Activated B cell treated with CpG ODN at 0.5 μM for 24 hours (primary cell): ENCODE results near the gene WDTC1. TPM values are rescaled to one million over a fixed set of nuclear protein-coding genes. Genes with fewer than 3 reads are reported as not detected.

Experiments used
- ATAC-seq: fragments of 200-7000 bp; cut with Tn5 transposase; one replicate; pipeline ENCODE4 v1.10.0; 2021; ENCODE audit warnings: low read depth, mild to moderate bottlenecking, moderate library complexity
- CTCF ChIA-PET: fragments of 350-600 bp; sonication (Branson Sonifier 250); formaldehyde crosslinking; loops from one replicate; lab custom pipeline; 2021; ENCODE audit warnings: antibody characterized with exemption; lab: Charles Lee
- POLR2A ChIA-PET: fragments of 350-600 bp; sonication (Branson Sonifier 250); formaldehyde crosslinking; loops from one replicate; lab custom pipeline; 2021; ENCODE audit warnings: antibody characterized with exemption; lab: Charles Lee
- DNase-seq: peaks from one replicate; pipeline ENCODE4 v3.0.0; 2022
- H3K27ac Mint-ChIP-seq: one replicate; pipeline ENCODE4 v1.8.0; 2020; ENCODE audit warnings: mixed read lengths
- H3K27me3 Mint-ChIP-seq: one replicate; pipeline ENCODE4 v1.8.0; 2021; ENCODE audit warnings: mixed read lengths
- H3K36me3 Mint-ChIP-seq: one replicate; pipeline ENCODE4 v1.8.0; 2021; ENCODE audit warnings: low read depth, mixed read lengths
- H3K4me1 Mint-ChIP-seq: one replicate; pipeline ENCODE4 v1.8.0; 2021; ENCODE audit warnings: mixed read lengths
- H3K4me3 Mint-ChIP-seq: one replicate; pipeline ENCODE4 v1.8.0; 2020; ENCODE audit warnings: mild to moderate bottlenecking, mixed read lengths
- H3K9me3 Mint-ChIP-seq: one replicate; pipeline ENCODE4 v1.8.0; 2020; ENCODE audit warnings: mixed read lengths
- CTCF ChIP-seq: fragments of 200-600 bp; IDR thresholded peaks from one replicate; pipeline ENCODE4 v1.8.0; 2022; ENCODE audit warnings: antibody characterized with exemption, mild to moderate bottlenecking
- intact Hi-C: fragments of 100-400 bp; cut with micrococcal nuclease; formaldehyde crosslinking; loops from one replicate; pipeline ENCODE4 v1.15.1; 2024
- total RNA-seq: library from RNA; stranded (reverse); gene quantifications from 2 replicates; pipeline ENCODE4 v1.2.3, GENCODE V29; 2022

Gene WDTC1
- total RNA-seq, 1 donor from 2014 or later = 65.1 TPM

- Mint-ChIP-seq H3K4me3 (no peak overlapping the region), H3K36me3 (peaks cover 5% of the 10 kb centered on the region), H3K27ac (no peak overlapping the region), H3K27me3 (no peaks in the 10 kb centered on the region), H3K9me3 (no peaks in the 10 kb centered on the region), H3K4me1 (peaks cover 21% of the 10 kb centered on the region)
- intact Hi-C loops = no loop called here
- DNase-seq = no peak
- ChIA-PET POLR2A (interaction anchor here (0.7 kb wide), 2 partner anchors 62 to 253 kb away, joined by 9 to 10 read pairs; no protein-coding TSS in a partner anchor), CTCF (interaction anchor here (1.2 to 1.5 kb wide), 2 partner anchors 18 to 22 kb away, joined by 3 read pairs; no protein-coding TSS in a partner anchor)
- no peak for TF ChIP-seq CTCF
- no peak for ATAC-seq
Measured at GRCh38 chr1:27318596-27318995, 84.2 kb downstream of the WDTC1 start.

GRCh38 chr1:27321813-27322568 lies 87.6 kb downstream of the WDTC1 start, which contains the start of gene TMEM222:
TSS of gene TMEM222 (plus strand) at chr1:27322163. CDS start at chr1:27322198, 35 bp downstream.
- peaks cover 51% of the 10 kb centered on the region for H3K4me1 Mint-ChIP-seq
- ChIA-PET POLR2A (interaction anchor here (0.6 to 2.4 kb wide), 7 partner anchors 11 to 88 kb away, joined by 3 to 11 read pairs (median 8); partner anchors contain the start of genes MAP3K6, SYTL1 and WDTC1), CTCF (interaction anchor here (0.8 to 2.0 kb wide), 5 partner anchors 11 to 66 kb away, joined by 3 to 10 read pairs (median 5); no protein-coding TSS in a partner anchor)
- no peak for TF ChIP-seq CTCF
- ATAC-seq (peak; percentile 95), DNase-seq (peak; percentile 99)
- no peaks in the 10 kb centered on the region for H3K27me3 Mint-ChIP-seq
- no peaks in the 10 kb centered on the region for H3K9me3 Mint-ChIP-seq
- H3K27ac Mint-ChIP-seq = peak within 1 kb of the TSS; percentile 93
- peak within 1 kb of the TSS; percentile 97 for H3K4me3 Mint-ChIP-seq
- peaks cover 34% of the 10 kb centered on the region for H3K36me3 Mint-ChIP-seq
- intact Hi-C loops = loop anchor here (1.0 to 5.0 kb wide), 7 partner anchors 19 to 340 kb away; partner anchors contain the start of genes SLC9A1, WASF2 and WDTC1

GRCh38 chr1:27322569-27323240 lies 88.3 kb downstream of the WDTC1 start:
- no peak for TF ChIP-seq CTCF
- DNase-seq = no peak
- Mint-ChIP-seq H3K4me1 (peaks cover 53% of the 10 kb centered on the region), H3K27me3 (no peaks in the 10 kb centered on the region), H3K4me3 (peak overlapping the region; percentile 97), H3K9me3 (no peaks in the 10 kb centered on the region), H3K27ac (peak overlapping the region; percentile 93), H3K36me3 (peaks cover 35% of the 10 kb centered on the region)
- ATAC-seq = no peak
- CTCF ChIA-PET = interaction anchor here (0.6 to 2.0 kb wide), 6 partner anchors 10 to 284 kb away, joined by 3 to 10 read pairs (median 5); no protein-coding TSS in a partner anchor
- intact Hi-C loops = loop anchor here (1.0 to 5.0 kb wide), 7 partner anchors 19 to 340 kb away; partner anchors contain the start of genes SLC9A1, WASF2 and WDTC1
- POLR2A ChIA-PET = interaction anchor here (0.8 to 2.4 kb wide), 8 partner anchors 10 to 168 kb away, joined by 3 to 11 read pairs (median 8); partner anchors contain the start of genes MAP3K6, SLC9A1, SYTL1 and WDTC1

GRCh38 chr1:27325286-27325685 lies 90.9 kb downstream of the WDTC1 start:
- no peak for DNase-seq
- intact Hi-C loops = no loop called here
- ChIA-PET CTCF (interaction anchor here (2.2 kb wide), 1 partner anchor 62 kb away, joined by 6 read pairs; no protein-coding TSS in a partner anchor), POLR2A (no interaction called here)
- Mint-ChIP-seq H3K27ac (no peak overlapping the region), H3K36me3 (peaks cover 53% of the 10 kb centered on the region), H3K27me3 (no peaks in the 10 kb centered on the region), H3K9me3 (no peaks in the 10 kb centered on the region), H3K4me1 (peaks cover 68% of the 10 kb centered on the region), H3K4me3 (no peak overlapping the region)
- no peak for TF ChIP-seq CTCF
- ATAC-seq = no peak
